ENCODE results near the gene TNS4.

The TNS4 gene

DNA sequence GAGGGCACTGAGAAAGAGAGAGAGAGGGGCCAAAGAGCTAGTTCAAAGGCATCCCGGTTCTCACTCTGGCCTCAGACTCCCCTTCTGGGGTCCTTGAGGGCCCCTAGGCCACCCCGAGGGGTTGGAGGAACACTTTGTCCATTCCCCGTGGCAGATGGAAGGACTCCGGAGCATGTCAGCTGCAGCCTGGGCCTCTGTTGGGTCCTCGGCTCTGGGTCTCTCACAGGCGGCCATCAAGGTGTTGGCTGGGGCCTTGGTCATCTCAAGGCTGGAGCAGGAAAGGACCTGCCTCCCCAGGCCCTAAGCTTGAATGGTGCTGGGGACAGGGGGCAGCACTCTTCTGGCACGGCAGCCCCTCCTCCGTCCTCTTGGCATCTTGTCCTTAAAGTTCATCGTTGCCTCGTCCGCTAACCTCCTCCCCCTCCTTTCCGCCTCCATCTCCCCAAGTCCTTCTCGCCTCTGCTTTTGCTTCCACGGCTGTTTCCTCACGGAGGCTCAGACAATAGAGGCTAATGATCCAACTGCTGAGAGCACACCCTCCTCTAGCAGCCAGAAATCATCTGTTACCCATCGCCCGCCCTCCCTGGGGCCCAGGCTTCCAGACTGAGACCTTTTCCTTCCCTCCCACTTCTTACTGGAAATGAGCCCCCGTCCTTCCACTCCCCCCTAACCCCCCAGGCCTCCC is 40.6 kb upstream of the TNS4 start:
- H3K4me1 ChIP-seq (ENCODE audit: control insufficient read depth in 1 of 2, insufficient read depth in 2 of 2, low read length in 2 of 2) = peaks cover 27 to 40% of the 10 kb centered on the region in 2 donors
- H3K9me3 ChIP-seq (ENCODE audit: control insufficient read depth in 1 of 2, low read length in 2 of 2) = no peaks in the 10 kb centered on the region
- no peaks in the 10 kb centered on the region for H3K27me3 ChIP-seq (ENCODE audit: low read depth, low read length)
- peak overlapping the region in 1 of 2 donors; percentile 38 for H3K4me3 ChIP-seq (ENCODE audit: low read depth in 1 of 2, low read length in 2 of 2)
- peak overlapping the region; percentile 98 for H3K27ac ChIP-seq (ENCODE audit: low read length)
- no peaks in the 10 kb centered on the region for H3K36me3 ChIP-seq (ENCODE audit: control insufficient read depth in 1 of 2, insufficient read depth in 2 of 2, low read length in 2 of 2)

- Histone ChIP-seq H3K4me3 (ENCODE audit: low read depth in 1 of 2, low read length in 2 of 2) (peak overlapping the region in 1 of 2 donors; percentile 38), H3K4me1 (ENCODE audit: control insufficient read depth in 1 of 2, insufficient read depth in 2 of 2, low read length in 2 of 2) (peaks cover 34 to 42% of the 10 kb centered on the region in 2 donors), H3K36me3 (ENCODE audit: control insufficient read depth in 1 of 2, insufficient read depth in 2 of 2, low read length in 2 of 2) (no peaks in the 10 kb centered on the region), H3K9me3 (ENCODE audit: control insufficient read depth in 1 of 2, low read length in 2 of 2) (no peaks in the 10 kb centered on the region), H3K27me3 (ENCODE audit: low read depth, low read length) (no peaks in the 10 kb centered on the region), H3K27ac (ENCODE audit: low read length) (peak overlapping the region; percentile 98)
Measured at GRCh38 chr17:40541060-40541872, 39.8 kb upstream of the TNS4 start.

DNA sequence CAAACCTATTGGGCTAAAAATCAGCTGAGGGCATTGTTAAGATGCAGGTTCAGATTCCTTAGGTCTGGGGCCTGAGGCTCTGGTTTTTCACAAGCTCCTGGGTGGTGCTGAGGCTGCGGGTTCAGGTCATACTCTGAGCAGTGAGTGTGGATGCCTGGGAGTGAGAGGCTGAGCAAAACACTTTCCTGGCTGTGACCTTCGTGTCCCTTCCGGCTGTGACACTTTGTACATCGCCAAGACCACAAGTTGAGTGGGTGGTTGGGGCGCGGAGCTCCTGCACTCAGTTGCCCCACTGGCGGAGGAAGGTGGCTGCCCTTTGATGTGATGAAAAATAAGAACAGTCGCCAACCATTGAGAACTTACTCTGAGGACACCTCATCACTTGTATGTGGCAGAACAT is 39.0 kb upstream of the TNS4 start:
- no peaks in the 10 kb centered on the region for H3K27me3 ChIP-seq (ENCODE audit: low read depth, low read length)
- peak overlapping the region; percentile 98 for H3K27ac ChIP-seq (ENCODE audit: low read length)
- H3K4me1 ChIP-seq (ENCODE audit: control insufficient read depth in 1 of 2, insufficient read depth in 2 of 2, low read length in 2 of 2) = peaks cover 38 to 48% of the 10 kb centered on the region in 2 donors
- H3K36me3 ChIP-seq (ENCODE audit: control insufficient read depth in 1 of 2, insufficient read depth in 2 of 2, low read length in 2 of 2) = no peaks in the 10 kb centered on the region
- H3K9me3 ChIP-seq (ENCODE audit: control insufficient read depth in 1 of 2, low read length in 2 of 2) = no peaks in the 10 kb centered on the region
- H3K4me3 ChIP-seq (ENCODE audit: low read depth in 1 of 2, low read length in 2 of 2) = no peak overlapping the region

DNA sequence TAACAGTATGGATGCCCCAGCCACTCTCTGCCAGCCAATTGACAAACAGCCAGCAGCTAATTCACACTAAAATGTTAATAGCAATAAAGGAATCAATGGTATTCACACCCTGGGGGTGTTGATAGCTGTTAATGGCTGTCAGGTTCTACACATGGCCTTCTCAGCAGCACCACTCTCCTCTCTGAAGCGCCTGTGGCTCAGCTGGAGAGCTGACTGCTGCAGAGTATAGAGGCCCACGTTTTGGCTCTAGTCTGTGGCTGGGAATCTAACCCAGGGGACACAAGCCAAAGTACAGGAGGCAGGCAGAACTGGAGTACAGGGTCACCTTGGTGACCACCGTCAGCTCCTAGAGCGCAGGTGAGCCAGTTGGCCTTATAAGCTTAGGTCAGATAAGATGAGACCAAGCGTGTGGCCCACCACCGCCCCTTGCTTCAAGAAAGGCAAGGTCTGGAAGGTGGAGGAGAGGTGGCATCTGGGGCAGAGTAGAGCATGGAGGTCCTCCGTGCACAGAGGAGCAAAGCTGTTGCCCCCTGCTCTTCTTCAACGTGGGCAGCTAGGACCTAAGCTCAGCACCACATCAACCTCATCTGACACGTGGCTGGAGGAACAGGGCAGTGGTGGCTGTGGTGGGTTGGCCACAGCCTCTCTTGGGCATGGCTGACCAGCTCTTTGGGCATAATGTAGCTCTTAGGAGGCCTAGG is 38.4 kb upstream of the TNS4 start:
- Histone ChIP-seq H3K27ac (ENCODE audit: low read length) (peak overlapping the region; percentile 98), H3K27me3 (ENCODE audit: low read depth, low read length) (no peaks in the 10 kb centered on the region), H3K4me3 (ENCODE audit: low read depth in 1 of 2, low read length in 2 of 2) (no peak overlapping the region), H3K36me3 (ENCODE audit: control insufficient read depth in 1 of 2, insufficient read depth in 2 of 2, low read length in 2 of 2) (no peaks in the 10 kb centered on the region), H3K9me3 (ENCODE audit: control insufficient read depth in 1 of 2, low read length in 2 of 2) (no peaks in the 10 kb centered on the region), H3K4me1 (ENCODE audit: control insufficient read depth in 1 of 2, insufficient read depth in 2 of 2, low read length in 2 of 2) (peaks cover 38 to 48% of the 10 kb centered on the region in 2 donors)

DNA sequence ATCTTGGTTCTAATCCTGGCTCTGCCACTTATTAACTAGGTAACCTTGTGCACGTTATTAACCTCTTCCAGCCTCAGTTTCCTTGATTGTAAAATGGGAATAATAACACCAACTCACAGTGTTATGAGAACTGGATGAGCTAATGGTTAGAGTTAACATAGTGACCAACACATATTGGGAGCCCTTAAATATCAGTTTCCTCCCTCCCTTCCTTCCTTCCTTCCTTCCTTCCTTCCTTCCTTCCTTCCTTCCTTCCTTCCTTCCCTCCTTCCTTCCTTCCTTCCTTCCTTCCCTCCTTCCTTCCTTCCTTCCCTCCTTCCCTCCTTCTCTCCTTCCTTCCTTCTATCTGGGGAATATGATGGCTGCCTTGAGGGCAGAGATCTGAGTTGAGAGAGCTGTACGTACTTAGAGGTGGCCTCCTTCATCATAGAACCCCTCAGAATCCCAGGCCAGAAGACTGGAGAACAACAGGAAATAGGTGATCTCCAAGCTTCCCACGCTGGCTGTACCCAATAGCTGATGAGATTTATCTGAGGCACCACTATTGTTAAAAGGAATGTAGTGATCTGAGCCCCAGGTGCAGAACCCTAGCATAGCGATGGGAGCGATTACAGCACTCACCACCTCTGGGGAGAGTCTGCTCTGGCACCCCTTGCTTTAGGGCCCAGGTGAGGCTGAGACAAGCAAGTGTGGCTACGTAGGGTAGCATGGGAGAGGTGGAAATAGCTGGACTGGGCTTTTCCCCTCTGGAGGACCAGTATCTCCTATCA is 37.7 kb upstream of the TNS4 start:
- Histone ChIP-seq H3K4me1 (ENCODE audit: control insufficient read depth in 1 of 2, insufficient read depth in 2 of 2, low read length in 2 of 2) (peaks cover 42 to 50% of the 10 kb centered on the region in 2 donors), H3K27ac (ENCODE audit: low read length) (peak overlapping the region; percentile 98), H3K36me3 (ENCODE audit: control insufficient read depth in 1 of 2, insufficient read depth in 2 of 2, low read length in 2 of 2) (no peaks in the 10 kb centered on the region), H3K27me3 (ENCODE audit: low read depth, low read length) (no peaks in the 10 kb centered on the region), H3K4me3 (ENCODE audit: low read depth in 1 of 2, low read length in 2 of 2) (no peak overlapping the region), H3K9me3 (ENCODE audit: control insufficient read depth in 1 of 2, low read length in 2 of 2) (no peaks in the 10 kb centered on the region)

- Histone ChIP-seq H3K9me3 (ENCODE audit: control insufficient read depth in 1 of 2, low read length in 2 of 2) (no peaks in the 10 kb centered on the region), H3K27me3 (ENCODE audit: low read depth, low read length) (no peaks in the 10 kb centered on the region), H3K4me1 (ENCODE audit: control insufficient read depth in 1 of 2, insufficient read depth in 2 of 2, low read length in 2 of 2) (peaks cover 45 to 57% of the 10 kb centered on the region in 2 donors), H3K36me3 (ENCODE audit: control insufficient read depth in 1 of 2, insufficient read depth in 2 of 2, low read length in 2 of 2) (no peaks in the 10 kb centered on the region), H3K27ac (ENCODE audit: low read length) (peak overlapping the region; percentile 98), H3K4me3 (ENCODE audit: low read depth in 1 of 2, low read length in 2 of 2) (peak overlapping the region in 1 of 2 donors; percentile 20)
Measured at GRCh38 chr17:40538019-40538935, 36.9 kb upstream of the TNS4 start.

GRCh38 chr17:40536295-40537171 is 35.1 kb upstream of the TNS4 start:
- H3K4me1 ChIP-seq (ENCODE audit: control insufficient read depth in 1 of 2, insufficient read depth in 2 of 2, low read length in 2 of 2) = peaks cover 44 to 57% of the 10 kb centered on the region in 2 donors
- no peaks in the 10 kb centered on the region for H3K9me3 ChIP-seq (ENCODE audit: control insufficient read depth in 1 of 2, low read length in 2 of 2)
- H3K27ac ChIP-seq (ENCODE audit: low read length) = peak overlapping the region; percentile 67
- H3K4me3 ChIP-seq (ENCODE audit: low read depth in 1 of 2, low read length in 2 of 2) = no peak overlapping the region
- H3K36me3 ChIP-seq (ENCODE audit: control insufficient read depth in 1 of 2, insufficient read depth in 2 of 2, low read length in 2 of 2) = no peaks in the 10 kb centered on the region
- H3K27me3 ChIP-seq (ENCODE audit: low read depth, low read length) = no peaks in the 10 kb centered on the region

DNA sequence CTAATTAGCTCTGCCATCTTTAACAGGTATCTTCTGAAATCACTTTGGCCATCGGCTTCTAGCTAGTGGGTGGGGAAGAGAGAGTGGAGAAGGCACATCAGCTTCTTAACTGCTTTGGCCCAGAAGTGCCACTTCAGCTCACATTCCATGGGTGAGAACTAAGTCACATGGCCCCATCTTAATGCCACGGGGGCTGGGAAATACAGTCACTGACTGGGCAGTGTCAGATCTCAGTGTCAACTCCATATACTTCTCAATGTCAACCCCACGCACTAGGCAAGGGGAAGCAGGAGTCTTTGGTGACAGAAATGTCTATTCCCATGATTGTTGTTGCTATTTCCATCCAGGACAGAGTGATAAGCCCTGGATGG is 34.5 kb upstream of the TNS4 start:
- H3K4me1 ChIP-seq (ENCODE audit: control insufficient read depth in 1 of 2, insufficient read depth in 2 of 2, low read length in 2 of 2) = peaks cover 38 to 51% of the 10 kb centered on the region in 2 donors
- no peaks in the 10 kb centered on the region for H3K27me3 ChIP-seq (ENCODE audit: low read depth, low read length)
- no peaks in the 10 kb centered on the region for H3K36me3 ChIP-seq (ENCODE audit: control insufficient read depth in 1 of 2, insufficient read depth in 2 of 2, low read length in 2 of 2)
- H3K9me3 ChIP-seq (ENCODE audit: control insufficient read depth in 1 of 2, low read length in 2 of 2) = no peaks in the 10 kb centered on the region
- H3K27ac ChIP-seq (ENCODE audit: low read length) = peak overlapping the region; percentile 67
- no peak overlapping the region for H3K4me3 ChIP-seq (ENCODE audit: low read depth in 1 of 2, low read length in 2 of 2)

DNA sequence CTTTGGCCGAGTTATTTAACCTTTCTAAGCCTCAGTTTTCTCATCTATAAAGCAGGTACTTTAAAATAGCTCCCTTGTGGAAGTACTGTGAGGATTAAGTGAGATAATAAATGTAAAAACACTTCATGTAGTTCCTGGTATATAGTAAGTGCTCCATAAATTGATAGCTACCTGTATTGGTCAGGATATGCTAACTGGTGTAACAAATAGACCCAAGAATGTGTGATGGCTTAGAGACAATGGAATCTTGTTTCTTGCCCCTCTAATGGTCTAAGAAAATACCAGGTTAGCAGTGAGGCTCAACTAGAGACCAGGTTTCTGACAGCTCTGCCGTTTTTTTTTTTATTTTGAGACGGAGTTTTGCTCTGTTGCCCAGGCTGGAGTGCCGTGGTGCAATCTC is 34.0 kb upstream of the TNS4 start:
- peaks cover 35 to 47% of the 10 kb centered on the region in 2 donors for H3K4me1 ChIP-seq (ENCODE audit: control insufficient read depth in 1 of 2, insufficient read depth in 2 of 2, low read length in 2 of 2)

More for the DNA sequence above, 34.0 kb upstream of the TNS4 start:
- no peak overlapping the region for H3K4me3 ChIP-seq (ENCODE audit: low read depth in 1 of 2, low read length in 2 of 2)
- H3K27ac ChIP-seq (ENCODE audit: low read length) = peak overlapping the region; percentile 67
- H3K36me3 ChIP-seq (ENCODE audit: control insufficient read depth in 1 of 2, insufficient read depth in 2 of 2, low read length in 2 of 2) = no peaks in the 10 kb centered on the region
- no peaks in the 10 kb centered on the region for H3K27me3 ChIP-seq (ENCODE audit: low read depth, low read length)
- H3K9me3 ChIP-seq (ENCODE audit: control insufficient read depth in 1 of 2, low read length in 2 of 2) = no peaks in the 10 kb centered on the region

All from muscle layer of duodenum (tissue), 2 donors.